ENCODE data around the gene VRK1.
"Not testable (repeated sequence)": the region's sequence is repeated elsewhere in the genome, so short reads cannot be mapped to it uniquely, and the experiment has no call there.

VRK1 gene

GRCh38 chr14:96829791-96830190, 32.6 kb downstream of the VRK1 start:
- DNase-seq = no peak

- DNase-seq = no peak
Measured at GRCh38 chr14:96830946-96831345, 33.8 kb downstream of the VRK1 start.

GRCh38 chr14:96832351-96832750, 35.2 kb downstream of the VRK1 start:
- DNase-seq = no peak

- no peak for DNase-seq
Measured at GRCh38 chr14:96838449-96838848, 41.3 kb downstream of the VRK1 start.

GRCh38 chr14:96839251-96839650, 42.1 kb downstream of the VRK1 start:
- no peak for DNase-seq

GRCh38 chr14:96843137-96843536, 46.0 kb downstream of the VRK1 start:
- no peak for DNase-seq

- no peak for DNase-seq
Measured at GRCh38 chr14:96844857-96845570, 47.8 kb downstream of the VRK1 start.

- no peak for DNase-seq
Measured at GRCh38 chr14:96847451-96847850, 50.3 kb downstream of the VRK1 start.

GRCh38 chr14:96848011-96848410, 50.8 kb downstream of the VRK1 start:
- DNase-seq = no peak

- DNase-seq = no peak
Measured at GRCh38 chr14:96849733-96850132, 52.6 kb downstream of the VRK1 start.

GRCh38 chr14:96851694-96852381, 54.7 kb downstream of the VRK1 start:
- DNase-seq = no peak

- peak; percentile 17 for DNase-seq
Measured at GRCh38 chr14:96852823-96853422, 55.7 kb downstream of the VRK1 start.

GRCh38 chr14:96858643-96859042, 61.5 kb downstream of the VRK1 start:
- no peak for DNase-seq

- no peak for DNase-seq
Measured at GRCh38 chr14:96861568-96862310, 64.6 kb downstream of the VRK1 start.

GRCh38 chr14:96863327-96863985, 66.3 kb downstream of the VRK1 start:
- DNase-seq = peak; percentile 69

GRCh38 chr14:96863986-96864330, 66.8 kb downstream of the VRK1 start:
- DNase-seq = no peak

- DNase-seq = no peak
Measured at GRCh38 chr14:96867634-96868033, 70.5 kb downstream of the VRK1 start.

- DNase-seq = no peak
Measured at GRCh38 chr14:96874127-96874526, 76.9 kb downstream of the VRK1 start.

GRCh38 chr14:96876747-96877146, 79.6 kb downstream of the VRK1 start:
- no peak for DNase-seq

- no peak for DNase-seq
Measured at GRCh38 chr14:96881713-96882112, 84.5 kb downstream of the VRK1 start.

- DNase-seq = not testable (repeated sequence)
Measured at GRCh38 chr14:96883974-96884373, 86.8 kb downstream of the VRK1 start.

- no peak for DNase-seq
Measured at GRCh38 chr14:96888158-96888557, 91.0 kb downstream of the VRK1 start.

GRCh38 chr14:96888593-96888992, 91.4 kb downstream of the VRK1 start:
- DNase-seq = peak; percentile 20

Measured in NCI-H1092 treated with DMSO at 0.1 percent for 48 hours (cell line).